ENCODE measurements around the gene DBT.

GRCh38 chr1:100229681-100230443 is 19.8 kb downstream of the DBT start:
- TF ChIP-seq POLR2A (IDR thresholded peaks at IDR 0.05; ENCODE audit: extremely low read depth, insufficient read length) (no peak), MYC (IDR thresholded peaks at IDR 0.05; ENCODE audit: low read depth, low read length) (no peak)
- TF ChIP-seq, protein P1, sequence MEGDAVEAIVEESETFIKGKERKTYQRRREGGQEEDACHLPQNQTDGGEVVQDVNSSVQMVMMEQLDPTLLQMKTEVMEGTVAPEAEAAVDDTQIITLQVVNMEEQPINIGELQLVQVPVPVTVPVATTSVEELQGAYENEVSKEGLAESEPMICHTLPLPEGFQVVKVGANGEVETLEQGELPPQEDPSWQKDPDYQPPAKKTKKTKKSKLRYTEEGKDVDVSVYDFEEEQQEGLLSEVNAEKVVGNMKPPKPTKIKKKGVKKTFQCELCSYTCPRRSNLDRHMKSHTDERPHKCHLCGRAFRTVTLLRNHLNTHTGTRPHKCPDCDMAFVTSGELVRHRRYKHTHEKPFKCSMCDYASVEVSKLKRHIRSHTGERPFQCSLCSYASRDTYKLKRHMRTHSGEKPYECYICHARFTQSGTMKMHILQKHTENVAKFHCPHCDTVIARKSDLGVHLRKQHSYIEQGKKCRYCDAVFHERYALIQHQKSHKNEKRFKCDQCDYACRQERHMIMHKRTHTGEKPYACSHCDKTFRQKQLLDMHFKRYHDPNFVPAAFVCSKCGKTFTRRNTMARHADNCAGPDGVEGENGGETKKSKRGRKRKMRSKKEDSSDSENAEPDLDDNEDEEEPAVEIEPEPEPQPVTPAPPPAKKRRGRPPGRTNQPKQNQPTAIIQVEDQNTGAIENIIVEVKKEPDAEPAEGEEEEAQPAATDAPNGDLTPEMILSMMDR (IDR thresholded peaks at IDR 0.05; ENCODE audit: low read depth, low read length), result no peak

All from NB4 (cell line).